ENCODE measurements around the gene ABHD17A.
"Not testable (repeated sequence)": the region's sequence is repeated elsewhere in the genome, so short reads cannot be mapped to it uniquely, and the experiment has no call there.

Gene ABHD17A

DNA sequence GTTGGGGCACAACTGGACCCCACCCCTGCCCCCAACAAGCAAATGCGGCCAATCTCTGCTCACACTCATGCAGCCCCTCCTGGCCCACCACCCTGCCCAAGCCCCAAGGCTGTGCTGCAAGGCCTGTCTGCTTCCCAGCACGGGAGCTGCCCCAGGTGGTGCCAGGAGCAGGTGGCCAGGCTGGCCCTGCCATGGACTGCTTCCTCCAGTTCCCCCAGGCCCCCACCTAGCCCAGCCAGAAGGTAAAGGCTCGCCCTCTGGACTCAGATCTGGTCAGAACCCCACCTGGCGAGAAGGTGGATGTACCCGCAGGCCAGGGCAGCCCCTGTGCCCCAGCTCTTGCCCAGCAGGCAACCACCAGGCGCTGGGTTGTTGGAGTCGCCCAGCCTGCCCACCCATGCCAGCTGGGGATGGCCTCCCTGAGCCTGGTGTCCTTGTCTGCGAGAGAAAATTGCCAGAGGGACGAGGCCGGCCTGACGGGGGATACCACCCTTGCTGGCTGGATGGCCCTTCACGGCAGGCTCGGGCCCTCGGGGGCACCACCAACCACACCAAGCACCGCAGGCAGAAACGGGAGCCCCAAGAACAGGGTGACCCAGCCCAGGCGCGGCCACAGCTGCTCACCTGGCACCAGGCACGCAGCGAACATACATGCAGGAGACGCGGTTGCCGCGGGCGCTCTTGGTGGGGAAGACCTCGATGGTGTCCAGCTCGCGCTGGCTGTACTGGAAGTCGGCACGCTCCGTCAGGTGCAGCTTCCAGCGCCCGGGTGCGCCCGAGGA, 4.5 kb downstream of the ABHD17A start:
- DNase-seq = no peak

DNA sequence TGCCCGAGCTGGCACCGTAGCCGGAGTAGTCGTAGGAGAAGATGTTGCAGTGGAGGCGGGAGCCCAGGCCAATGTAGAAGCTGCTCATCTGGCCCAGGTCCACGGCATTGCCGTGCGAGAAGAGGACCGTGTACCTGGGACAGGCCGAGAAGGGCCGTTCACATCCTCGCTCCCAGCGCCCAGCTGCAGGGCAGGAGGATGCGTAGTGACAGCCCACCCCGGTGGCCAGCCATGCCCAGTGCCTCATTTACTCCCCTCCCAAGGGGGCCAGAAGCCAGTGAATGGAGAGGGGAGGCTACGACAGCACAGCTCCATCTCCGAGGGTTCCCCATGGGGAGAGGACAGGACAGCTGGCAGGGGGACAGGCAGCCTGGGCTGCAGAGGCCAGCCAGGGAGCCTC, 5.3 kb downstream of the ABHD17A start:
- not testable (repeated sequence) for DNase-seq

GRCh38 chr19:1878583-1878982, 6.7 kb downstream of the ABHD17A start:
- DNase-seq = not testable (repeated sequence)

DNA sequence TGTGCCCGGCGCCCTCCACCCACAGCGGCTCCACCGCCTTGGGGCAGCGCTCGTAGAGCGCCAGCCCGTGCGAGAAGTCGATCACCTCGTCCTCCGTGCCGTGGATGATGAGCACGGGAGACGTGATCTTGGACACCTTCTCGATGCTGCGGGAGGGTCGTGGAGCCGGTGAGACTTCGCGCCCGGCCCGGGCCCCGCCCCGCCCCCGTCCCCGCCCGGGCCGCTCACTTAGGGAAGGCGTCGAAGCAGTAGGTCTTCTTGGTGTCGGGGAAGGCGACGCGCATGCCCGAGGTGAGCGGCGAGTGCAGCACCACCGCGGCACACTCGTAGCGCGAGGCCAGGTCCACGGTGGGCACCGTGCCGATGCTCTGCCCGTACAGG, 8.0 kb downstream of the ABHD17A start:
- not testable (repeated sequence) for DNase-seq

GRCh38 chr19:1876496-1877279, 8.6 kb downstream of the ABHD17A start:
- DNase-seq = not testable (repeated sequence)

GRCh38 chr19:1875646-1876495, 9.4 kb downstream of the ABHD17A start:
- DNase-seq = peak; percentile 44

DNA sequence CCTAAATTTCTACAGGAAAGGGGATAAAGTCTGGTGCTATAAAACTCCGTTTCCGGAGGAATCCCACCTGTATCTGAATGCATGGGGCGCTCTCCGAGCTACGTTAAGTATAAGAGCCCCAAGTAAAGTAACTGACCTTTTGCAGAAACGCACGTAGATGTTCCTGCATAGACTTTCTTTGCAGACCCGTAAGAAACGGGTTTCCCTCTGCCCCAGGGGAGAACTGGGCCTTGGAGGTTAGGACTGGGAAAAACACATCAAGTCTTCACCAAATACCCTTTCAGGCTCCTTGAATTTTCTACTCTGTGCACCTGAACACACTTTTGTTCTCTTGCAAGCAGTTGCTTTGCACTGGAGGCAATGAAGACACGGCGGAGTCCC, 10.0 kb downstream of the ABHD17A start:
- not testable (repeated sequence) for DNase-seq

DNA sequence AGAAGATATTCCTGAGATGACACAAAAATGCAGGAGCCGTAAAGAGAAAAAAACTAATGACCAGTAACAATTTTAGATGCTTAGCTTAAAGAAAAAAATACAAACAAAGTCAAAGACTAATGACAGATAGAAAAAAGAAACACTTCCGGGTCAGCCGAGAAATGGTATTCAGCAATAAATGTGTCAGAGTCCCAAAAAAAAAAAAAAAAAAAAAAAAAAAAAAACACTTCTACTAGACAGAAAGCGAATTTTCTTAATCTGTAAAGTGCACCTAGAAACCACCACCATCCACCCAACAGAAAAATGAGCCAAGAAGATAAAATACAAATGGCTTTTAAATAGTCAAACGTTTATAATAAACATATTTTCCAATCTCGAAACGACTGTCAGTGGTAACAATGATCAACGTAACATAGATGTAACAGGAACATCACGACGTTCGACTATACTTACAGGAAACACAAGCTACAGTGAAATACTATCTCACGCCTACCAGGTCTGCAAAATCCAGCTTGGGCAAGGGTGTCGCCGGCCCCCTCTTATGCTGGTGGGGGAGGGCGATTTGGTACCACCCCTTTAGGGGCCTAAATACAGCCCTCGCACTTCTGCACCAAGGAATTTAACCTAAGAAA, 10.6 kb downstream of the ABHD17A start:
- no peak for DNase-seq

DNA sequence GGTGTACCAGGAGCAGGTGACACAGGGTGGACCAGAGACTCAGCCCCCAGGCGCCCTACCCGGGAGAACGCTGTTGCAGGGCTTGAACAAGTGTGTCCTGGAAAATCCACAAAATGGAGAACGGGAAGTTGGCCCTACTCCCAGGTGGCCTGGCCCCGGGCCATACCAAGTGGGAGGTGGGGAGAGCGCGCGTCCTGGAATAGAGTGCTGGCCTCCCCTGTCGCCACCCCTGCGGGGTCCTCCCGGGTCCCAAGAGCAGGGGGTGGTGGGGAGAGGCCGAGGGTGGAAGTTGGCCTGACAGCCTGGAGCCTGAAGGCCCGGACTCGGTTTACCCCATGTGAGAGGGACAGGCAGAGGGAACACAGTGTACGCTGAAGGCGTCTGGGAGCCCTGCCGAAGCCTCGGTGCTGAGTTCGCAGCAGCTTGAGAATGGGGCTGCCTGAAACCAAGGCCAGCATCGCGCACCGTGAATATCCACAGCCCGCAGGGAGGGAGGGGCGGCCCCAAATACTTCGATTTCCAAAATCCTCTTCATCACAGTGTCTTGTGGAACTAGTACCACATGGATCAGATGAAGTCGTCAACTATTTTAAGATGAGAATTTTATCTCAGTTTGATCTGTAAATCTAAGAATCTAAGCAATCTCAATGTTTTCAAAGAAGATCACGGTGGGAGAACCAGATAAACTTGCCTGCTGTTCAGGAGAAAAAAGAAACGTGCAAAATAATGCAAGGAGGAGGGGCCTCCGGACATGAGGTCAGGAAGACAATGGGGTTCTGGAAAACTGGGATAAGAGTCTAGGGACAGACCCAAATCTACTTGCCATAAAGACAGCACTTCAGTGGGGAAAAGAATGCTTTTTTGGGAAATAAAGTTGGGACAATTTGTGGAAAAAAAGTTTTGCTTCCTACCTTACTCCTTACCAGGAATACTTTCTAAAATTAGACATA, 11.5 kb downstream of the ABHD17A start:
- no peak for DNase-seq

DNA sequence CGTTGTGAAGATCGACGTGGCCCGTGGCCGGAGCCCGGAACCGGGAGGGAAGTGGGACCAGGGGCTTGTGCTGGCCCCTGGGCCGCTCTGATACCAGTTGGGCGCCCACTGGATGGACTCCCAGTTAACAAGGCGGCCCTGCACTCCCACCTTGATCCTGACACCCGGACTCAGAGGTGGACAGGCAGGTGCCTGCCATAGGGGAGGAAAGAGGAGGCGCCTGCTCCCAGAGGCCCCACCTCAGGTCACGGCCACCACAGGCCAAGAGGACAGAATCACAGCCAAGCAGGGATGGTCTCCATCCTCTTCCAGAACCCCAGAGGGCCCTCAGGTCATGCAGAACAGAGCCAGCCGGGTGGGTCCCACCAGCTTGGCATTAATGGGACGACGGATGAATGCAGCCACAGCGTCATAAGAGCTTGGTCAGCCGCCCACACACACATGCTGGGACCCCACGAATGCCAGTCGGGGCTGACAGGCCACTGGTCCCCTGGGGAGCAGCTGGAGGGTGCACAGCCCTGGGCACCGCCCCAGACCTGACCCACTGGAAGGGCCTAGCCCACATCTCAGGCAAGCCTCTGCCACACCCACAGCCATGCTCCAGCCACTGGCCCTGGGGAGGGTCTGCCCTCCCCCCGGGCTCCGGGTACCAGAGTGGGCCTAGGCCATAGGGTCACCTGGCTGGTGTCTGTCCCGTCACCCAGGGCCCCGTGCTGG, 12.3 kb downstream of the ABHD17A start:
- DNase-seq = no peak

- DNase-seq = no peak
These were observed 13.7 kb downstream of the ABHD17A start for GRCh38 chr19:1871630-1872029.

GRCh38 chr19:1871140-1871597, 14.1 kb downstream of the ABHD17A start:
- no peak for DNase-seq

DNA sequence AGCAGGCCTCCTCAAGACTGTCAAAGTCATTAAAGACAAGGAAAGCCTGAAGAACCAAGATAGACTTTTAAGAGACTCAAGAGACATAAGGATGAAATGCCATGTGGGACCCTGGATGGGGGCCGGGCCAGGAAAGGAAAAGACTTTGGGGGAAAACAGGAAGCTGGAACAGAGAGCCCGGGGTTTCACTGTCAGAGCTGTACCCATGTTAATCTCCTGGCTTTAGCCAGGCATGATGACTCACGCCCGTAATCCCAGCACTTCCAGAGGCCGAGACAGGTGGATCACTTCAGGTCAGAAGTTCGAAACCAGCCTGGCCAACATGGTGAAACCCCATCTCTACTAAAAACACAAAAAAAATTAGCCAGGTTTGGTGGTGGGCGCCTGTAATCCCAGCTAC, 16.3 kb downstream of the ABHD17A start:
- no peak for DNase-seq

GRCh38 chr19:1867349-1867724, 18.0 kb downstream of the ABHD17A start:
- no peak for DNase-seq

DNA sequence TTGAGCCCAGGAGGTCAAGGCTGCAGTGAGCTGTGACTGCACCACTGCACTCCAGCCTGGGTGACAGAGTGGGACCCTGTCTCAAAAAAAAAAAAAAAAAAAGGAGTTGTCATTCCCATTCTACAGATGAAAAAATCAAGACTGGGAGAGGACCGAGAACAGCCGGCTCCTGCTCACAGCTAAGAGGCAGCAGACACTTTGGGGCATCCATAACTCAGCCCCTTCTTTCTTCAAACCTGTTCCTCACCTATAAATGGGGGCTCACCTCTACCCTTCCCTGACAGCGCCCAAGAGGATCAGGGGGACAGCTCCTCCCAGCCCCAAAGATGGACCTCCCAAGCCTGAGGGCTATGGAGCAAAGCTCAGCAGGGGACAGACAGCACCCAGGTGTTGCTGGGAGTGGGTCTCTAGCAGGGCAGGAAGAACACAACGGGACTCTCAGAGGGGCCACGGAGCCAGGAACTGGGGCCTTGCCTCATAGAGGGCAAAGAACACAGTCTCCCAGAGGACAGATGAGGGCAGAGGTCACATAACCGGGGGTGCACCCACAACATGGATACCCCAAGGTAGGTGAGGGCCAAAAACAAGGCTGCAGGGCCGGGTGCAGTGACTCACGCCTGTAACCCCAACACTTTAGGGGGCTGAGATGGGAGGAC, 18.5 kb downstream of the ABHD17A start:
- no peak for DNase-seq

DNA sequence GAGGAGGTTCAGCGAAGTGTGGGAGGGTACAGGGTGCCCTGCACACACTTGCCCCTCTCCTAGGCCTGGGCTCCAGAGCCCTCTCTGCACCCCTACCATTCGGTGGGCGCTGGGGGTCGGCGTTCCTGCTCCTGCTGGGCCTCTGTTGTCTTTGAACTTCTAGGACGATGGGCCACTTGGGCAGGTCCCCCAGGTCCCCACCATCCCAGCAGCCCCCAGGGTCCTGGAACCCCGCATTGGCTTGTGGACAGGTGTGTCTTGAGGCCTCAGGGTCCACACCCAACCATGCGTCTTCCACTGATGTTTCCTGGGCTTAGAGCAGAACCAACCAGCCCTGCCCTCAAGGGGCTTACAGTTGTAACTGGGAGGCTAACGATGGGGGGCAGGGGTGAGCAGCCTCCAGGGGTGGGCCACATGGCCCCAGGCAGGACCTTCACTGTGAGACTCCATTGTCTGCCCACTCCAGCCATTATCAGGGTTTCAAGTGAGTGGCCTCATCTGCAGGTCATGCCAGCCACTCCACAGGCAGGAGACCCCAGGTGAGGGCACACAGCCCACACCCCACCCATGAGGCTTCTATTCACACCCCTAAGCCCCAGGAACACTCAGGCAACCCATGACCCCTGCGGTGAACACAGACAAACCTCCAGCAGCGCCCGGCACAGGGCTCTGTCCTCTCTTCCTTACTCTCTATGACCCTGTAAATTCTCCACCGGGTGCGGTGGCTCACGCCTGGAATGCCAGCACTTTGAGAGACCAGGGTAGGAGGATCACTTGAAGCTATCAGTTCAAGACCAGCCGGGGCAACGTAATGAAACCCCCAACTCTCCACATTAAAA, 19.9 kb downstream of the ABHD17A start:
- DNase-seq = no peak

DNA sequence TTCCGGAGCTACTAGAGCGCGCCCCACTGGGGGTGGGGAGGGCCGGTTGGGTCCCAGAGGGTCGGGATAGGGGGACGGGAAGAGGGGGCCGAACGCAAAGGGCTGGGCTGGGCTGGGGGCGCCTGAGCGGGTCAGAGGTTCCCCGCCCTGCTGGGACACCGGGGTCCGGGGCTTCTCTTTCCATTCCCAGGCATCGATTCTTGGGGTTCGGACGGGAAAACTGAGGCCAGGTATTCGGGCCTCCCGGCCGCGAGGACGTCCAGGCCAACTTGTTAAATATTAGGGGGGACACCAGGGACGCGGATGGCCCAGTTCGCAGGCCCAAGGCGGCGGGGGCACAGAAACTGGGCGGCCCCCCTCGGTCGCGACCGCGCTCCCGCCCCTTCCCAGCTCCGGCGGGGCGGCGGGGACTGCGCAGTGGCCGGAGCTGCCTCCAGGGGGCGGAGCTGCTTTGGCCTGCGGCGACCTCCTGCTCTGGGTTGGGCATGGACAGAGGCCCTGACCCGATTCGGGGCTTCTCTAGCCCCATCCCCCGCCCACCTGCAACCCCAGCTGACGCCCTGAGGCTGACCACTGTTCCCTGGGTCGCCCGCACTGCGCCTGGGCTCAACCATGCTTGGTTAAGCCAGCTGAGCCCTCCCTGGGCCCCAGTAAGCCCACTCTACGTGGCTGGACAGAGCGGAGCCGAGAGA, 20.7 kb downstream of the ABHD17A start:
- no peak for DNase-seq

- DNase-seq = no peak
These were observed 21.4 kb downstream of the ABHD17A start for GRCh38 chr19:1863638-1864479.

All from NCI-H1417 treated with DMSO at 0.1 percent for 48 hours (cell line).